GM19025 (cell line): ENCODE measurements around the gene CDH9.
"Not testable (repeated sequence)": the region's sequence is repeated elsewhere in the genome, so short reads cannot be mapped to it uniquely, and the experiment has no call there.

Experiments
- ATAC-seq: cut with Tn5 transposase; IDR thresholded peaks from one replicate; pipeline ENCODE4 v1.9.1; 2021; ENCODE audit warnings: mild to moderate bottlenecking, low read depth, moderate library complexity; ENCODE audit not compliant: unreplicated experiment

CDH9 gene

DNA sequence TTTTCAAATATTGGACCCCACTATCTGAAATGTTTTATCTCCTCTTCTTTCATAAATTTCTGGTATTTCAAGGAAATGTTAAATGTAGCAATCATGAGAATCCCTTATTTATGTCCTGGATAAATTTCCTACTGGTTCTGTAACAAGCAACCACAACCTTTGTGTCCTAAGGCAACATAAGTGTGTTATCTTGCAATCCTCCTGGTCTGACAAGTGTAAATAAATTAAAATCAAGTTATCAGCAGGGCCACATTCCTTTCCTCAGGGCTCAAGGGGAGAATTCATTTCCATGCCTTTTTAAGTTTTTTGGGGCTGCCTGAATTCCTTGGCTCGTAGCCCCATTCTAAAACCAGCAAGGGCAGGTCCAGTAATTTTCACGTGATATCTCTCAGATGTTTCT, 83.2 kb downstream of the CDH9 start:
- ATAC-seq = no peak

DNA sequence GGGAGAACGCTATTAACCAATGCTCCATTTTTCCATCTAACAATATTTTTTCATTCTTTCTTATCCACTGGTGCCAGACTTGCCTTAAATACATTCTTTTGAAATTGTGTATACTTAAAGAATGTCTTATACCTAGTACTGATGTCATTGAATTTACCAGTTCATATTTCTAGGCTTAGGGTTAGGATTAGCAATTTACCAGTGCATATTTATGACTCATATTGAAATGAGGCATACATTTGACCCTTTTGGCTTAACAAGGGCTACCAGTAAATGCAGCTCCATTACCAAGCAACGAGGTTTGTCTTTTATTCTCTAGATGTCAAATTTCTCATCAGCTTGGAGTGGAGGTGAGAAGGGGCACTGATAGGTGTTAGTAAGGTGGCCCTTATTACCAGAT, 89.5 kb downstream of the CDH9 start:
- no peak for ATAC-seq

DNA sequence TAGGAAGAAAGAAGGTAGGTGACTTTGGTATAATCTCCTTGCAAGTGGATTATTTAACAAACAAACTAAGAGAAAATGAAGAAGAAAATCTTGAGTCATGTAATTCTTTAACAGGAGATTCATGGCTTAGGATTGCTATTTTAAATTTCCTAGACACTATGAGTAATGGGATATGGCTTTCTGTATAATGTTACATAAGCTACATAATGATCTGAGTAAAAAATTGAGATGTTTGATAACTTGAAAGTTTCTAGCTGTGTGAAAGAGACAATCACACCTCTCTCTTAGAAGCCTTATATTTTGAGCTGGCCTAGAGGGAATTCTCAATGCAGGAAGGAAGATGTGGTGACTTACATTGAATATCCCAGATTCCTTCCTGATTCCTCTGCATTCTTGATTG, 92.5 kb downstream of the CDH9 start:
- ATAC-seq = no peak

DNA sequence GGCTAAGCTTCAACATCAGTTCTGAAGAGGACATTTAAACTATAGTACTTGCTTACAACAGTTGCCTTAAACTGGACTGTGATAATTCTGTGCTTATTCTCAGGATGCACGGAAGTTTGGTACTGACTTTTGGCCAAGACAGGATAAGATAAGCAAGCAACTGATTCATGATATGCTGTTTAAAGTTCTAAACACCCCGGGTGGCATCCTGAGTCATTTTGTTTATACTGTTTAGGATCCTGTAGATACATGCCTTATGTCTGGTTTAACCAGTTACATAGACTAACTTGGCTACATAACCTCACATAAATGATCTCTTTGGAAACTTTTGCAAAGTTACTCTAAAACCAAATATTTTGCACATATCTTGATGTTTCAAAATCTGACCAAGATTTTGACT, 95.9 kb downstream of the CDH9 start:
- no peak for ATAC-seq

DNA sequence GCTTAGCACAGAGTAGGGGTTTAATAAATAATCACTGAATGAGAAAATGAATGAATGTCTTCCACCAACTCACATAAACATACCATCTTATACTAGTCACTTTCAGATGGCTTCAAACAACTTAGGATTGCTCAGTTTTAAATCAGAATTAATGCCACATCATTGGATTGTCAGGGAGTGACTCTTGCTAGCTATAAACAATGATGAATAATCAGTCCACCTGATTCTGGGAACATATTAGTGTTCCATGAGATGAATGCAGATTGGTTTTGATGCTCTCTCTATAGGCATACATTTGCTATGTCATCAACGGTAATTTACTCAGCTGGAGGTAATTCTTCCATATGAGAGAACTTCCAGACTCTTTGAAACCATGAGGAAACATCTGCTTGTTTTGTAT, 97.4 kb downstream of the CDH9 start:
- ATAC-seq = no peak

DNA sequence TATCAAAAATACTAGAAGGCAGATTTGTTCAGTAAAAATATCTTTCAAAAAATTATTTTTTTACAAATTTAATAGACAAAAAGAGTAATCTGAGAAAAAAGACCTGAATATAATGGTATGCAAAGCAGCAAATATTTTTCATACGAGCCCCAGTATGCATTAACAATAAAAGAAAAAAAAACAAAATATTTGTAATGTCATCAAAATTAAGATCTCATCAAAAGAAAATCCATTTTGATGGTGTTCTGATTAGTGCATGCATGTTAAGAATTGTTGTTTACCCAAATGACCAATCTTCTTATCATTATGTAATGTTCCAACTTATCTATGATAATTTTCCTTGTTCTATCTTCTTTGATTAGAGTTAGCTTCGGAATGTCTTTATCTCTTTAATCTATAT, 106.1 kb downstream of the CDH9 start:
- ATAC-seq = no peak

DNA sequence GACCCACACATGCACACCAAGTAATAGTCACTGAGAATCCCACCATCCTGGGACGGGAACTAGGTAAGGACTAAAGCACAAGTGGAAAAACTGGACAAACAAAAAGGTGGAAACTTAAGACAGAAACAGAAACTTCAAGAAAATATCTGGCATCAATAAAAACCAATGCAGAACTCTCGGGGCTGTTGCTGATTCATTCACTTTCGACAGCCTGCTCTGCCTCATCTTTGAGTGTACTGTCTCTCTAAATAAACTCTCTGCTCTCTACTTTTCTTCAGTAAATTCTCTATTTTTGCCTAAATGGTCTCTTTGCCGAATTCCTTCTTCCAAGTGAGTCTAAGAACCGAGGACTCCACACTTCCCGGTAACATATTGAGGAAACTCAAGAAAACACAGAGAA, 116.9 kb downstream of the CDH9 start:
- ATAC-seq = no peak

DNA sequence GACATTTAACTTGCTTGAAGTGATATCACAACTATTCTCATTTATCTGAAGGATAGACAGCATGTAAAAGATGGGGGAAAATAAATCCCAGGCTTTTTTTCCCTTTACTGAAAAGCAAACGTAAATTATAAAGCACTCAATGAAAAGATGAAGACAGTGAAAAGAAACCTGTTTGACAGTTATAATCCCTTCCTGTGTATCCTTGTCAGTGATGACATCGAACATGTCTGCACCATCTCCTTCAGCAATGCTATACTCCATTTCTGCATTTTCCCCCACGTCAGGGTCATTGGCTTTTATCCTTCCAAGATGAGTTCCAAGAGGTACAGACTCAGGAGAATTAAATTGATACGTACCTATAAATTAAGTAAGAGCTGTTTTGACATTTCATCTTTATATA, 134.9 kb downstream of the CDH9 start:
- ATAC-seq = no peak

DNA sequence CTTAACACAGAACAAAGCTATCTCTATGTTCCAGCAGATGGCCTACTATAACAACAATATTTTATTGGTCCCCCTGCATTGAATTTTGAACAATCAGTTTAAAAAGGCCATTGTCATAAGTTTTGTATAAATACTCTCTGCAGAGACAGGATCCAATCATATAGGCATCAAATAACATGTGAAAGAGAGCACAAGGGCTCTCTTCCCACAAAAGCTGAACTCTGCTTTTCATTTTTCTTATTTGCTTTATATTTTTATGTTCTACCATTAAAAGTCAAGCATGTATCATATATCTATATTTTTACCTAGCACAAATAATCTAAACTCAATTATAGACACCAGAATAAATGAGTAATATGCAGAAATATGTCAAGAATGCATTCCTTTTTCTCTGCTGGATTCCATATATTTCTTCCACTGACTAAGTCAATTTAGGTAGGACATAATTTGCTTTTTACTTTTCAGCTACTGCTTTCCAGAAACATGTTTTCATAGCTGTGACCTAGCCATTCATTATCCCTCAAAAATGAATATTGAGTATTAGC, 143.6 kb downstream of the CDH9 start:
- no peak for ATAC-seq

DNA sequence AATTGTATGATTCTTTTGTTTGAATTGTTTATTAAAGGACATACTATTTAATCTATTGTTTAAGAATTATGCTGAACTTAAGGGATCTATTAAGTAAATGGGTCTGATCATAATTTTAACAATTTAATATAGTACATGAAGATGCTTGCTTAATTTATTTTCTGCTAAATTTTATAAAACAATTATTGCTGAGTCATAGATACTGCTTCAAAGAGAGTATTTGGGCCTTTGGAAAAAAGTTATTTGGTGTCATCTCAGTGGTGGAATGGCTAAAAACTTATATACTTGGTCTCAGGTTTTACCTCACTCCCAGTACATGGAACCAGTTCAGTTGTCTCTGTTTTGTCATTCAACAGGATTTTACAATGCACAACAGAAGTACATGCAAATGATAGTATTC, 145.3 kb downstream of the CDH9 start:
- no peak for ATAC-seq

DNA sequence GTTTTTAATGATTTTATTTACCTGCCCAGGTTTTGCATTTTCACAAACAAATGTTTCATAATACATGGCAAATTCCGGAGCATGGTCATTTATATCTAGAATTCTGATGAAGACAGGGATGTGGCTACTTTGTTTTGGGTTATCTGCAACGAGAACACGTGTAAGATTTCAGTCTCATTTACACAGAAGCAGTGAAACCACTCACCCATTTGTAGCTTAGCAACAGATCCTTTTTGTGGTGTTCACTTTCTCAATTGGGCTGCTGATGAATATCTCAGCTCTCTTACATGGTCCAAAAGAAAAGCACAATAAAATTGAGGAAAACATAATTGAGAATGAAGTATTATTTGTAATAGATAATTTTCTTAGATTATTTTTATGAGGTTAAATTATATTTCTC, 148.6 kb downstream of the CDH9 start:
- no peak for ATAC-seq

DNA sequence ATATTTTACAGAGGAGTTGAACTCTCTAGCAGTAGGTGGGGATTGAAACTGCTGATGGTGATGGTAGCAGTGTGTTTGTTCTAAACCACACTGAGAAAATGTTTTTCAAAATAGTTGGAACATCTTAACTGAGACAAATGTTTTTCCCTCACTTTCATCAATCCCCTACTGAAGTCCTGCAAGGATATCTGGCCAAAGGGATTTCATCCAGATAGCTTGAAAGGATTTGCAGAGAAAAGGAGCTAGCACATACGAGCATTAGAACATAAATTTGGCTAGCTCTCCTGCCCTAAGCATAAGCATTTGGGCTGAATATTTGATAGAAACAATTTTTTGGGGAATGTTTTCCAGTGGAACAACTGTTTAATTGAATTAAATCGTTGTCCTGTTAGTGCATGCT, 153.9 kb downstream of the CDH9 start:
- ATAC-seq = no peak

DNA sequence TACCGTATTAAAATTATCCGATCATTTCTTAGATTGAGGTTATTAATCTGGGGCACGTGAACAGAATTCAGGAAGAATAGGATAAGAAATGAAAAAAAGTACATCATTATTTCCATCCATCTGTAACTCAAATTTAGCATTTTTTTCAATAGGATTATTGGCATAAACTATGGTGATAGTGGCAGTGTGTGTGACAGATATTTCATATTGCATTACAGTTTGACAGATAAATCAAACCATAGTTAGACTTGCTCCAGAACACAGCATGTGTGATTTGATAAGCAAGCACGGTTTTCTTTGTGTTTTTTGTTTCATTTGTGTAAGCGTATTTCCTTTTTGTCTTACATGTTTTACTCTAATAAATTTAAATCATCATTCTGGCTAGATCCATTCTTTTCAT, 155.0 kb downstream of the CDH9 start:
- ATAC-seq = no peak

DNA sequence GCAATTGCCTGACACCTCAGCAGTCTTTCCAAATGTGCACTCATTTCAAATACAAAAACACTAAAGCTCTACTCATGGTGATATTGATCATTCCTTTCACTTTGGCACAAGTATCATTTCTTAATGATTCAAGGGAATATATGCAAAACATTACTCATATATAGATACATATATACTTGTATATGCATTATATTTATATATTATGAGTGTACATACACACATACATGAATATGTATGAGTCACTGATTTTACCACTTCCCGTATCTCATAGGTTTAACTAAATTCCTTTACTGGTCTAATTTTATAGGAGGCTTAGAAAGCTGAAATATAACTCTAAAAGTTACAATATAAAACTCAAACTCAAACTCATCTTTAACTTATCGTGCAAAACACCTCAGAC, 156.5 kb downstream of the CDH9 start:
- ATAC-seq = no peak

DNA sequence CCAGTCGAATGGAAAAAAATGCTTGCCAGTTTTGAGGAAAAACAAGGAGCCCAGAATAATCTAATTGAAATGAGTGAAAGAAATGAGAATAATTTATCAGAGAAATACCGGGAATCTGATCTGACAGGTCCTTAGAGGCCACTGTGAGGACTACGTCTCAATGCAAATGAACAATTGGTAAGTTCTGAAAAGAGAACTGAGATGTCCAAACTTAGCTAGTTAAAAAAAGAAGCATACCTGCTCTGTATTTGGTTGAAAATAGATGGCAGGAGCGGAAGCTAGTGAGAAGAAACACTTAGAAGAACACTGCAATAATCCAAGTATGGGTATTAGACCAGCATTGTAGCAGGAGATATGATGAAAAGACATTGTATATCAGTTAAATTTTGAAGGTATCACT, 161.2 kb downstream of the CDH9 start:
- ATAC-seq = no peak

DNA sequence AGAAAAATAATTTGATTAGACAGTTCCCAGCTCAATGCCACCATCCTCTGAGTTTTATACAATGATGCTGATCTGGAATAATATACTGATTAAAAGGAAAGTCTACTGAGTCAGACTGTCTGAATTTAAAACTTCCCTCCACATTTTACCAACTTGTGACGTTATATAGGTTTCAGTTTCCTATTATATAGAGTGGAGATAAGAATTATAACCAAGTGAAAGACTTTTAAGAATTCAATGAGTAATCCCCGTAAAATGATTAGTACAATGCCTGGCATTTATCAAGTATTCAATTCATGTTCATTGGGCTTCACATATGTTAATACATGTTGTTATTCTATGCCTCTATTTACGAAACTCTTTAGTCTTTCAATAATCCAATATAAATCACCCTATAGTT, 166.0 kb downstream of the CDH9 start:
- no peak for ATAC-seq

DNA sequence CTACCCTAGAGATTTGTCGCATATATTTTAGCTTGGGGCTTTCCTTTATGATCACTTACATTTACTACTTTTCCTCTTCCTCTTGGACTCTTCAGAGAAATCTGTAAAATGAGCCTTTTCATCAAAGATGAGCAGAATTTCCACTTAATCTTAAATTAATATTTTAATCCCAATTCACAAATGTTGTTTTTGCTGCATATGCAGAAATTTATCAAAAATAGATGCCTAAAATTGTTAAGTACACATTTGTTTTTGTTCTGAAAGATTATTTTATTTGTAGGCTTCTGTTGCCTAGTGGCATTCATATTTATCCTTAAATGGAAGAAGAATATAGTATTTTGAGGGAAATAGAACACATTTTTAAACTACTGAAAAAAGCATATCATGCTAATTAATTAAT, 168.6 kb downstream of the CDH9 start:
- ATAC-seq = no peak

DNA sequence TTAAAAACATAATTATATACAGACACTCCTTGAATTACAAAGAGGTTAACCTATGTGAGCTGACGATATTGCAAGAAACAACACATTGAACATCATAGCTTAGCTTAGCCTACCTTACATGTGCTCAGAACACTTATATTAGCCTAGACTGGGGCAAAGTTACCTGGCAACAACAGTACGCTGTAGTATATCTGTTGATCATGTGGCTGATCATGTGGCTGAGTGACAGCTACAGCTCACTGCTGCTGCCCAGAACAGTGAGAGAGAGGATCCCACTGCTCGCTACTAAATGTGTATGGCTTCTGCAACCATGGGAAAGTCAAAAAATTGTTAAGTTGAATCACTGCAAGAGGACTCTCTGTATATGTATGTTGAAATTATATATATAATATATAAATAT, 169.9 kb downstream of the CDH9 start:
- no peak for ATAC-seq

DNA sequence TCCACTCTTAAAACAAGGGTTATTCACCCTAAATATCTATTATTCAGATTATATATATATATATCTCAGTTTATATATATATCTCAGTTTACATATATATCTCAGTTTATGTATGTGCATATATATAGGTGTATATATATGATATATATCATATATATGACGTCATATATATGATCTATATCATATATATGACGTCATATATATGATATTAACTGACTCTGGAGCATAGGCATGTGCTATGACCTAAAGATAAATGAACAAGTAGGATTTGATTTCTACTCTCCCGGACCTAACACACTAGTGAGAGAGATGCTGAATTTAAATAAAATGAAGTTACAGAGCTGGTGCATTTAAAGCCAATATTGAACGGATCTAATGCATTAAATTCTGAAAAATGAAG, 174.3 kb downstream of the CDH9 start:
- ATAC-seq = no peak

DNA sequence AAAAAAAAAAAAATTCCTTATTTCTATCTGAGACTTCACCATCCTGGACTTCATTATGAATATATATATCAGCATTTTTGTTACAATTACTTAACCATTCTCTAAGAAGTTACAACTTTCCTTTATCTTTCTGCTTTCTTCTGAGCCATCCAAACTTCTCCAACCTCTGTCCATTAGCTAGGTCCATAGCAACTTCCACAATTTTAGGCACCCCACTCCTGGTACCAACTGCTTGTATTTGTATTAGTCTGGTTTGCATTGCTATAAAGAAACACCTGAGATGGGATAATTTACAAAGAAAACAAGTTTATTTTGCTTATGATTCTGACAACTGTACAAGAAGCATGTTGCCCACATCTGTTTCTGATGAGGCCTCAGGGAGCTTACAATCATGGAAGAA, 182.1 kb downstream of the CDH9 start:
- ATAC-seq = no peak

DNA sequence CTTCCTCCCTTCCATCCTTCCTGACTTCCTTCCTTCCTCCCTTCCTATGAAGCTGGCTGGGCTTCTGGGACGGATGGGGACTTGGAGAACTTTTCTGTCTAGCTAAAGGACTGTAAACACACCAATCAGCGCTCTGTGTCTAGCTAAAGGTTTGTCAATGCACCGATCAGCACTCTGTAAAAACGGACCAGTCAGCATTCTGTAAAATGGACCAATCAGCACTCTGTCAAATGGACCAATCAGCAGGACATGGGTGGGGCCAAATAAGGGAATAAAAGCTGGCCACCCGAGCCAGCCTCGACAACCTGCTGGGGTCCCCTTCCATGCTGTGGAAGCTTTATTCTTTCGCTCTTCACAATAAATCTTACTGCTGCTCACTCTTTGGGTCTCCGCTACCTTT, 185.9 kb downstream of the CDH9 start:
- ATAC-seq = not testable (repeated sequence)

DNA sequence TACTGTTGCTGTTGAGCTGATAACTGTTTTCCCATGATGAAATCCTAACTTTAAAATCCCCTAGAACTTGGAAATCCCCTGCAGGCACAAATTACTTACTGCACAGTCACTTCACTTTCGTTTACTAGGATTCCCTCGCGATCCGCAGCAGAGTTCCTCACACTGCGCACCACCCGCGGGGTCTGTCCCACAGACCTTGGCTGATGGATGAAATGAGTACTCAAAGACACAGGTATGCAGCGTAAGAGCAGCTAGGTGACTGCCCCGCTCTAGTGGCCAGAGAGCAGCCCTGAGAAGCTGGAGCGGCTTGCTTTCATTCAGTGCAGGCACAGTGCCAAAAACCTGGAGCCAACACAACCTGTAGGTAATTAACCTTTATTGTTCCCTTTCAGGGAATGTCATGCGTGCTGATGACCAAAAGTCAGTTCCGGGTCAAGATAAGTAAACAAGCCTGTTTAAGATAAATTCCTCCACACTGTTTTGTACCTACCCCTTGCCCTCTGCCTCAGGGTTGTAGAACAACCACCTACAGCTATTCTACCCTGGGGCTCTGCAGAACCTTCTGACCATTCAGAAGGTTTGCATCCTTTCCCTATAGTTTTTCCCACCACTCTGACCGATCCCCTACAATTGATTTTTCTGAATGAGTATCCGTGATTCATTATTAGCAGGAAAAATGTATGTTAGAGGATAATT, 191.2 kb downstream of the CDH9 start:
- ATAC-seq = no peak

DNA sequence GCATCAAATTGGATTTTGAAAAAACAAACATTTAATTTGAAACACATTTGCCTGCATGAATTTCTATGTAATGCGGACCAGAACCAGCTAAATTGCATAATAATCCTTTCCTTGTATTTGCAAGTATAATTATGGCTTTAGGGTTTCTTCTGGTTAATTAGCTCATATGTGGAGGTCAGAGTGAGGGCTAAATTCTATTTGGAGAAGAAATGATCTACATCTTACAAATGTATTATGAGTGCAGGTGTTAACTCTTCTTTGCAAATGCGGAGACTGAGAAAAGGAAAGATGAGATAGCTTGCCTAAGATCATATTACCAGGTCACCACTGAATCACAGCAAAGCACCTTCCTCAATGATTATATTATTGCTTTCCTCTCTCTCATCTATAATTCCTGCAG, 194.7 kb downstream of the CDH9 start:
- no peak for ATAC-seq
